GM12874 (cell line): ENCODE results near the gene CCT5.

ENCODE experiments used
- TF ChIP-seq, protein P1 (sequence below): IDR thresholded peaks from 2 replicates; pipeline ENCODE4 v1.5.1; 2011; ENCODE audit warnings: low read depth, mild to moderate bottlenecking, control low read depth, low read length, moderate library complexity; ENCODE audit not compliant: insufficient read depth

Gene CCT5

DNA sequence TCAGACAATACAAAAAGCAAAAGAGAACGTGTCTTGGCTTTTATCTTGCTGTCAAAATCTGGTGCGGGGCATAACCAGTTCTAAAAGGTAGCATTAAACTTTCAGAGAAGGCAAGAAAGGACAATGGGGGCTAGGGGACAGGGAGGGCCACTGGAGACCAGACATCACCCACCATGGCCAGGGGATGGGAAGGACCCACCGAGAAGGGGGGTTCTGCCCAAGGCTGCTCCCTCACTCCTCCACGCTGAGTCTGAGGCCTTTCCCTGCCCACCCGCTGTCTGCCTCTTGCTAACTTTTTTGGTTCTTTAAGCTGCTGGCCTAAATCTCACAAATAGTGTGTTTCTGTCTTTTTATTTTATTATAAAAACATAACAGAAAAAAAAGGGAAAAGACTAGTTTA is 34.0 kb upstream of the CCT5 start:
- TF ChIP-seq, protein P1, sequence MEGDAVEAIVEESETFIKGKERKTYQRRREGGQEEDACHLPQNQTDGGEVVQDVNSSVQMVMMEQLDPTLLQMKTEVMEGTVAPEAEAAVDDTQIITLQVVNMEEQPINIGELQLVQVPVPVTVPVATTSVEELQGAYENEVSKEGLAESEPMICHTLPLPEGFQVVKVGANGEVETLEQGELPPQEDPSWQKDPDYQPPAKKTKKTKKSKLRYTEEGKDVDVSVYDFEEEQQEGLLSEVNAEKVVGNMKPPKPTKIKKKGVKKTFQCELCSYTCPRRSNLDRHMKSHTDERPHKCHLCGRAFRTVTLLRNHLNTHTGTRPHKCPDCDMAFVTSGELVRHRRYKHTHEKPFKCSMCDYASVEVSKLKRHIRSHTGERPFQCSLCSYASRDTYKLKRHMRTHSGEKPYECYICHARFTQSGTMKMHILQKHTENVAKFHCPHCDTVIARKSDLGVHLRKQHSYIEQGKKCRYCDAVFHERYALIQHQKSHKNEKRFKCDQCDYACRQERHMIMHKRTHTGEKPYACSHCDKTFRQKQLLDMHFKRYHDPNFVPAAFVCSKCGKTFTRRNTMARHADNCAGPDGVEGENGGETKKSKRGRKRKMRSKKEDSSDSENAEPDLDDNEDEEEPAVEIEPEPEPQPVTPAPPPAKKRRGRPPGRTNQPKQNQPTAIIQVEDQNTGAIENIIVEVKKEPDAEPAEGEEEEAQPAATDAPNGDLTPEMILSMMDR = no peak

DNA sequence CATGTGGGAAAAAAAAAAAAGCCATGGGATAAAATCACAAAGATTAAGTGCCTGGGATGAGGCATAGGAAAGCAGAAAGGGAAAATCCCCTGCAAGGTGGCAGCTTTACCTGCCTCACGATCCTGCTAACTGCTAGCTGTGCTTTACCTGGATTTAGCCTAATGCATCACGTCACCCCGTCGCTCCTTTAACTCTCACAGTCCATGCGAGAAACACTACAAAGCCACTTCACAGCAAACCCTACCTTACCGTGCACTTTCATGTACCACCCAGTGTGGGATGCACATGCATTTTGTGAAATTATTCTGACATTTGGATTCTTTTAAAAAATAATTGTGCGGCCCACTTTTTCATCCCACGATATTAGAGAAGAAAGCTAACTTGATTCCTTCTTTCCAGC is 31.4 kb upstream of the CCT5 start:
- TF ChIP-seq, protein P1 = no peak

DNA sequence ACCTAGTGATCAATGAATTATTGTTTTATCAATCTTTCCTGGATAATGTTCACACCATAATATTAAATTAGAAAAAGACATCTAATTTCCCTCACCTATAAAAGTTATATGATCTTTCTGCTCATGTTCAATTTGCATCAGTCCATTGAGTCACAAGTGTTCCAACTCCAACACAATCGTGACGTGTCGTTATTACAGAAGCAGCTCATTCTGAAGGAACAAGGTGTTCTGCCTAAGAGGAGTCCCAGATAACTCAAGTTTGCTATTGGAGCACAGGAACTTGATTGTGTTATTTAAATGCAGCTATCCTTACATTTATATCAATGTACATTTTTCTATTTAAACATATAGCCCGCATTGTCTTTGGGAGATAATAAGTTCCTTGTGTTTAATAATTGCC is 31.0 kb upstream of the CCT5 start:
- TF ChIP-seq, protein P1 = no peak

DNA sequence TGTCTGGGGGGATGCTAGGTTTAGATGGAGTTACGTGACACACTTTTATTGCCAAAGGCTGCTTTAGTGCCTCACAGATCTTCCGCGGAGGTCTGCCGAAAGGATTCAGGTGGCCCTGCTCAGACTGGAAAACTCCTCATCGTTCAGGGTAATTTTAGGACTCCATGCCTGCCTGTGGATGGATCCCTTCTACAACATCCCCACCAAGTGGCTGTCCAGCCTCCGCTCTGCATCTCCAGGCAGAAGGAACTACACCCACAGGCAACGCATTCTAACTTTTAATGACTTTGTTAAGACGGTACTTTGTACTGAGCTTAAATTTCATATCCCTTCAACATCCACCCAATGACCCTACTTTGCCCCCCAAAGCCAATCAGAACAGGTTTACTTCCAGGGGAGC is 29.8 kb upstream of the CCT5 start:
- TF ChIP-seq, protein P1 = no peak

DNA sequence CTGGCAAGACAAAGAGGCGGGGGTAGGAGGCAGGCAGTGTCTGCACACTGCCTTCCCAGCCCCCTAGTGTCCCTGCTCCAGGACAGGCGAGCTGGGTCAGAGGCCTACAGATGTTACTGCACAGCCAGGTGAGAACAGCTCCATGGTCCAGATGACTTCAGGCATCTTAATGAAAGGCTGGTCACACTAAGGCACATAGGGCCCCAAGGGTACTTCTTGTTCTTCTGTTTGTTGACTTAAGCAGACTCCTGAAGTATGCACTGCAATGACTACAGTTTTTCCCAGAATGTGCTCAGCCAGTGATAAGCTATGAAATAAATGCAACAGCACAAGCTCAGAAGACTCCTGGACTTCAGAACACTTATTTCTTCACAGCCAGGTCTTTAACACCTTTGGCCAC is 27.8 kb upstream of the CCT5 start:
- TF ChIP-seq, protein P1 = no peak

DNA sequence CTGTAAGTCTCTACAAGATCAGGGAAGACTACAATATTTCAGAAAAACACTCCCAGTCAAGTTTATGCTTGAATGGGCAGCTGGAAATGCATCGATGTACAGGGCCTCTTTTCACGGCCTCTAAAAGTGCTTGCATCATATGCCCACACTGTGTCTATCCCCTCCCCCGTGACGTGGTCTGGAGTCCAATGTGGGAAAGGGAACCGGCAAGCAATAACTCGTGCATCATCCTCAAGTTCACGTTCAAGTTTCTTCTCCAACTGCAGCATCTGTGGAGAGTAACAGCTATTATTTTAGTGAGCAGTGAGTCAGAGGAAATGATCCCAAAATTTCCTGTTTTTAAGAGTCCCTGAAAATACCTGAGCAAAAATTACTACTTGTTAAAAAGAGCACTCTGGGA is 22.7 kb upstream of the CCT5 start:
- TF ChIP-seq, protein P1 = no peak

DNA sequence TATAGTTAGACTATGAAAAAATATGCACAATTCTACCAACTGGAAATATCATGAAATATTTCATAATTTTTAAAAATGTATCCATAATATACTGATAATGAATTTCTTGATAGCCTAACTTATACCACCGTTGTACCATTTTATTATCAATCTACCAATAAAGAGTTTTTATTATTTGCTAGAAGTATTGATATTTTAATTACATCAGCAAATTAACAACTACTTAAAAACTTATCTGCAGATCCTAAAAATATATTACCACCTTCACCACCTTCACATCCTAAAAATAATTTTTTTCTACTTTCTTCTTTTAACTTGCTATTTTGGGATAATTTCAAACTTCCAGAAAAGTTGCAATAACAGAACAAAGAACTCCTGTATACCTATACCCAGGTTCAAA is 21.8 kb upstream of the CCT5 start:
- TF ChIP-seq, protein P1 = no peak

DNA sequence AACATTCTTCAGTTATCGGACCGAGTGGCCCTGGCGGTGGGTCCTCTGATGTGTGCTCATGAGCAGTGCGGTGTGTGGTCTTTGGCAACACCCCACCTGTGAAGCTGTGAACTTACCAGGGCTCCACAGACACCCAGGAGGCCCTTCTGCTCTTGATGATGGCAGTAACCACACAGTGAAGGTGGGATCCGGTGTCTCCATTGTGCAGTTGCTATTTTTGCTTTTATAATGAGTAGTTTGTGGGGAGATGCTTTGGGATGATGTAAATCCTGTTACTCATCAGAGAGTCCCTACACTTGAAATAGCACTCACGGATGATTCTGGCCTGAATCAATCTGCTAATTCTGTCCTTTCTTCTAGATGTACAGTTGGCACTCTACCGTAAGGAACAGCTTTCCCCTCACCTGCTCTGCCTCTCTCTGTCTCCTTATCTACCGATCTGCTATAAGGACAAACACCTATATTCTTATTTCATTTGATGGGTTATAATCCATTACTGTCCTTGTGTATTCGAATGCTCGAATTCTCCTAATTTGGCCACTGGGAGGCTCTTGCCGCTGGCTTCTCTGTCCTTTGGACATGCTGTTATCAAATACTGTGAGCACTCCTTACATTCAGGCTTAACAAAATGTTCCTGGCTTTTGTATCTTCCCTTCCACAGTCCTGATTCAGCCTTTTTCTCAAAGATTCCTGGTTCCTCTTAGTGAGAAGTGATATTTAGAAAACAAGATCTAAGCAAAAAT is 20.6 kb upstream of the CCT5 start:
- TF ChIP-seq, protein P1 = no peak
